ENCODE data around the gene MSRB1. TPM values are rescaled to one million over a fixed set of nuclear protein-coding genes. Genes with fewer than 3 reads are reported as not detected.

The MSRB1 gene
- total RNA-seq, 1 experiment from 2014 or later, result 20.3 TPM

GRCh38 chr16:1913327-1914083 is 29.5 kb downstream of the MSRB1 start:
- CTCF ChIA-PET, result interaction anchor here (0.6 kb wide), 1 partner anchor 22 kb away, joined by 4 read pairs; no protein-coding TSS in a partner anchor
- Mint-ChIP-seq H3K27me3 (ENCODE audit: unreplicated experiment) (peaks cover 49% of the 10 kb centered on the region), H3K4me3 (ENCODE audit: low read depth, unreplicated experiment) (no peak overlapping the region), H3K9me3 (ENCODE audit: low read depth, unreplicated experiment) (no peaks in the 10 kb centered on the region), H3K36me3 (ENCODE audit: insufficient read depth, unreplicated experiment) (no peaks in the 10 kb centered on the region), H3K4me1 (ENCODE audit: low read depth, unreplicated experiment) (peaks cover 21% of the 10 kb centered on the region), H3K27ac (ENCODE audit: unreplicated experiment) (peak overlapping the region; percentile 42)
- intact Hi-C loops (cut with micrococcal nuclease; ENCODE audit: unreplicated experiment), result no loop called here
- no peak for TF ChIP-seq CTCF (IDR thresholded peaks at IDR 0.05; ENCODE audit: unreplicated experiment)
- DNase-seq, result peak; percentile 90
- BruUV-seq (replicated peaks), result no TSS peak

GRCh38 chr16:1912215-1912543 is 30.8 kb downstream of the MSRB1 start:
- DNase-seq, result no peak
- Mint-ChIP-seq H3K4me1 (ENCODE audit: low read depth, unreplicated experiment) (peaks cover 24% of the 10 kb centered on the region), H3K27ac (ENCODE audit: unreplicated experiment) (no peak overlapping the region), H3K4me3 (ENCODE audit: low read depth, unreplicated experiment) (no peak overlapping the region), H3K27me3 (ENCODE audit: unreplicated experiment) (peaks cover 50% of the 10 kb centered on the region), H3K9me3 (ENCODE audit: low read depth, unreplicated experiment) (no peaks in the 10 kb centered on the region), H3K36me3 (ENCODE audit: insufficient read depth, unreplicated experiment) (no peaks in the 10 kb centered on the region)
- no TSS peak for BruUV-seq (replicated peaks)
- CTCF ChIA-PET, result no interaction called here
- no peak for TF ChIP-seq CTCF (IDR thresholded peaks at IDR 0.05; ENCODE audit: unreplicated experiment)
- intact Hi-C loops (cut with micrococcal nuclease; ENCODE audit: unreplicated experiment), result no loop called here

- Mint-ChIP-seq H3K9me3 (ENCODE audit: low read depth, unreplicated experiment) (no peaks in the 10 kb centered on the region), H3K4me3 (ENCODE audit: low read depth, unreplicated experiment) (no peak overlapping the region), H3K36me3 (ENCODE audit: insufficient read depth, unreplicated experiment) (no peaks in the 10 kb centered on the region), H3K4me1 (ENCODE audit: low read depth, unreplicated experiment) (peaks cover 27% of the 10 kb centered on the region), H3K27ac (ENCODE audit: unreplicated experiment) (no peak overlapping the region), H3K27me3 (ENCODE audit: unreplicated experiment) (peaks cover 50% of the 10 kb centered on the region)
- no TSS peak for BruUV-seq (replicated peaks)
- no peak for DNase-seq
- CTCF ChIA-PET, result no interaction called here
- TF ChIP-seq CTCF (IDR thresholded peaks at IDR 0.05; ENCODE audit: unreplicated experiment), result no peak
- intact Hi-C loops (cut with micrococcal nuclease; ENCODE audit: unreplicated experiment), result no loop called here
These were observed 31.4 kb downstream of the MSRB1 start for GRCh38 chr16:1911467-1912214.

GRCh38 chr16:1909561-1910231 is 33.3 kb downstream of the MSRB1 start:
- no peaks in the 10 kb centered on the region for H3K9me3 Mint-ChIP-seq (ENCODE audit: low read depth, unreplicated experiment)
- CTCF ChIA-PET, result no interaction called here
- peaks cover 50% of the 10 kb centered on the region for H3K27me3 Mint-ChIP-seq (ENCODE audit: unreplicated experiment)
- no peaks in the 10 kb centered on the region for H3K36me3 Mint-ChIP-seq (ENCODE audit: insufficient read depth, unreplicated experiment)
- intact Hi-C loops (cut with micrococcal nuclease; ENCODE audit: unreplicated experiment), result no loop called here
- peaks cover 36% of the 10 kb centered on the region for H3K4me1 Mint-ChIP-seq (ENCODE audit: low read depth, unreplicated experiment)
- no peak for TF ChIP-seq CTCF (IDR thresholded peaks at IDR 0.05; ENCODE audit: unreplicated experiment)
- no peak overlapping the region for H3K27ac Mint-ChIP-seq (ENCODE audit: unreplicated experiment)
- BruUV-seq (replicated peaks), result no TSS peak
- H3K4me3 Mint-ChIP-seq (ENCODE audit: low read depth, unreplicated experiment), result no peak overlapping the region
- no peak for DNase-seq
